ENCODE results near the gene MAMDC4. TPM values are rescaled to one million over a fixed set of nuclear protein-coding genes. Genes with fewer than 3 reads are reported as not detected.

The MAMDC4 gene
- total and polyA plus RNA-seq, 2 of the 13 experiments (the other 11 are each of a cell fraction or from before 2014, with no cell fraction given) = 6.0 to 6.8 TPM

DNA sequence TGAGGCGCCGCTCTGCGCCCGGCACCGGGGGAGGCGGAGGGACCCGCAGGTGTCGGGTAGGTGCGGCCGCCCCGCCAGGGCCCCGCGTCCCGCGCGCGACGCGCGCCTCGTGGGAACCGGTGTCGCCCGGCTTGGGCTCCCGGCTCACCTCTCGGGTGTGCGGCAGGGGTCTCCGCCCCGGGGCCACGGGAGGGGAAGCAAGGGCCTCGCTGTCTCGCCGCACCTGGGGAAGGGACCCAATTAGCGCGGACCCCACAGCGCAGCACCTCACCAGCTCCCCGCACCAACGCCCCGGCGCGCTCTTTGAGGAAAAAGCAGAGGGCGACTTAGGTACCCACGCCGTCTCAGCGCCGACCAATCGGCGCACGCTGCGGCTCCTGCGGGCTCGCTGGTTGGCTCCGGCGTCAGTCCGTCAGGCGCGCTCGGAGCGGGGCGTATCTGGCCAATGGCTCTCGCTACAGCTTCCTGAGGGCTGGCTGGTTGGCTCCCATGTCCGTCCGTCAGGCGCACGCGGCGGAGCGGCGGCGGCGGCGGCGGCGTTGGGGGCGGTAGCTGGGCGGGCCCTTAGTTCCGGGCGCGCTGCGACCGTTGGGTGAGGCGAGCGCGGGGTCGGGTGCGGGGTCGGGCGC is 33.9 kb downstream of the MAMDC4 start, which contains the start of gene TRAF2 (continued):
- TF ChIP-seq SIN3A (IDR thresholded peaks at IDR 0.05; ENCODE audit: borderline replicate concordance, low read depth, low read length) (peak; percentile 74; the same call in 1 of the 2 replicates), ZNF253 (CRISPR knock-in tag; IDR thresholded peaks at IDR 0.05; ENCODE audit: borderline replicate concordance) (0 out of 2 replicates have a peak, but pooled peaks have one; percentile 45), ZNF563 (CRISPR knock-in tag; IDR thresholded peaks at IDR 0.05) (peak; percentile 30; the same call in 1 of the 2 replicates), POLR2AphosphoS5 (IDR thresholded peaks at IDR 0.05; ENCODE audit: low read depth, low read length) (peak; percentile 90), NPAS2 (CRISPR knock-in tag; IDR thresholded peaks at IDR 0.05; ENCODE audit: borderline replicate concordance) (no peak), CTCF (CRISPR knock-in tag; IDR thresholded peaks at IDR 0.05) (peak; percentile 26; the same call in 1 of the 2 replicates), PHF8 (CRISPR knock-in tag; IDR thresholded peaks at IDR 0.05) (peak; percentile 70), ZNF720 (CRISPR knock-in tag; IDR thresholded peaks at IDR 0.05) (no peak), ZNF333 (CRISPR knock-in tag; IDR thresholded peaks at IDR 0.05; ENCODE audit: borderline replicate concordance) (no peak; the same call in 1 of the 2 replicates), HOXA5 (CRISPR knock-in tag; IDR thresholded peaks at IDR 0.05) (no peak), PBX2 (CRISPR knock-in tag; IDR thresholded peaks at IDR 0.05) (peak; percentile 97), NR2C2 (CRISPR knock-in tag; IDR thresholded peaks at IDR 0.05; ENCODE audit: borderline replicate concordance) (peak; percentile 41; the same call in 1 of the 2 replicates), ZNF776 (CRISPR knock-in tag; IDR thresholded peaks at IDR 0.05) (peak; percentile 84; the same call in 1 of the 2 replicates), HOXA3 (CRISPR knock-in tag; IDR thresholded peaks at IDR 0.05) (peak; percentile 65), MAF1 (CRISPR knock-in tag; IDR thresholded peaks at IDR 0.05; ENCODE audit: borderline replicate concordance) (peak; percentile 70; the same call in 1 of the 2 replicates), ZNF598 (CRISPR knock-in tag; IDR thresholded peaks at IDR 0.05; ENCODE audit: borderline replicate concordance) (0 out of 2 replicates have a peak, but pooled peaks have one; percentile 40), PAX8 (CRISPR knock-in tag; IDR thresholded peaks at IDR 0.05; ENCODE audit: borderline replicate concordance) (no peak), PBX3 (CRISPR knock-in tag; IDR thresholded peaks at IDR 0.05; ENCODE audit: borderline replicate concordance) (peak; percentile 99; the same call in 1 of the 2 replicates)
- TF ChIP-seq, protein P1, sequence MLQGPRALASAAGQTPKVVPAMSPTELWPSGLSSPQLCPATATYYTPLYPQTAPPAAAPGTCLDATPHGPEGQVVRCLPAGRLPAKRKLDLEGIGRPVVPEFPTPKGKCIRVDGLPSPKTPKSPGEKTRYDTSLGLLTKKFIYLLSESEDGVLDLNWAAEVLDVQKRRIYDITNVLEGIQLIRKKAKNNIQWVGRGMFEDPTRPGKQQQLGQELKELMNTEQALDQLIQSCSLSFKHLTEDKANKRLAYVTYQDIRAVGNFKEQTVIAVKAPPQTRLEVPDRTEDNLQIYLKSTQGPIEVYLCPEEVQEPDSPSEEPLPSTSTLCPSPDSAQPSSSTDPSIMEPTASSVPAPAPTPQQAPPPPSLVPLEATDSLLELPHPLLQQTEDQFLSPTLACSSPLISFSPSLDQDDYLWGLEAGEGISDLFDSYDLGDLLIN (CRISPR knock-in tag; IDR thresholded peaks at IDR 0.05; ENCODE audit: borderline replicate concordance) = peak; percentile 86; the same call in 1 of the 2 replicates
- TF ChIP-seq, protein P2, sequence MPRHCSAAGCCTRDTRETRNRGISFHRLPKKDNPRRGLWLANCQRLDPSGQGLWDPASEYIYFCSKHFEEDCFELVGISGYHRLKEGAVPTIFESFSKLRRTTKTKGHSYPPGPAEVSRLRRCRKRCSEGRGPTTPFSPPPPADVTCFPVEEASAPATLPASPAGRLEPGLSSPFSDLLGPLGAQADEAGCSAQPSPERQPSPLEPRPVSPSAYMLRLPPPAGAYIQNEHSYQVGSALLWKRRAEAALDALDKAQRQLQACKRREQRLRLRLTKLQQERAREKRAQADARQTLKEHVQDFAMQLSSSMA (CRISPR knock-in tag; IDR thresholded peaks at IDR 0.05) = no peak
